Tibial nerve (tissue), 3 donors: ENCODE results near the gene CEP128.

Experiments
- CTCF ChIP-seq, 5 experiments: fragments of 200-600 bp in 3 of 5; fragments of 450-650 bp in 2 of 5; sonication (generic) in 3 of 5; IDR thresholded peaks; one replicate each; pipeline ENCODE4 v1.5.1; 2016 to 2019; ENCODE audit warnings: antibody characterized with exemption in 5 of 5, mild to moderate bottlenecking in 3 of 5, moderate library complexity in 2 of 5
- POLR2A ChIP-seq, 2 donors: fragments of 450-650 bp; IDR thresholded peaks; one replicate each; pipeline ENCODE4 v1.6.1; 2017; ENCODE audit warnings: antibody characterized with exemption in 2 of 2, mild to moderate bottlenecking in 2 of 2, moderate library complexity in 2 of 2

- no peak for TF ChIP-seq CTCF (IDR thresholded peaks at IDR 0.05)
- TF ChIP-seq POLR2A (IDR thresholded peaks at IDR 0.05), result no peak
These were observed 16.7 kb upstream of the CEP128 start for GRCh38 chr14:80958226-80958625.
